Suppressor macrophage treated with lipopolysaccharide for 1 hour (primary cell): ENCODE results near the gene RHPN2.
"Not testable (repeated sequence)": the region's sequence is repeated elsewhere in the genome, so short reads cannot be mapped to it uniquely, and the experiment has no call there.

ENCODE experiments used
- DNase-seq, 3 donors: peaks; one replicate each; pipeline ENCODE4 v3.0.0-alpha.2; 2020 to 2022

RHPN2 gene

DNA sequence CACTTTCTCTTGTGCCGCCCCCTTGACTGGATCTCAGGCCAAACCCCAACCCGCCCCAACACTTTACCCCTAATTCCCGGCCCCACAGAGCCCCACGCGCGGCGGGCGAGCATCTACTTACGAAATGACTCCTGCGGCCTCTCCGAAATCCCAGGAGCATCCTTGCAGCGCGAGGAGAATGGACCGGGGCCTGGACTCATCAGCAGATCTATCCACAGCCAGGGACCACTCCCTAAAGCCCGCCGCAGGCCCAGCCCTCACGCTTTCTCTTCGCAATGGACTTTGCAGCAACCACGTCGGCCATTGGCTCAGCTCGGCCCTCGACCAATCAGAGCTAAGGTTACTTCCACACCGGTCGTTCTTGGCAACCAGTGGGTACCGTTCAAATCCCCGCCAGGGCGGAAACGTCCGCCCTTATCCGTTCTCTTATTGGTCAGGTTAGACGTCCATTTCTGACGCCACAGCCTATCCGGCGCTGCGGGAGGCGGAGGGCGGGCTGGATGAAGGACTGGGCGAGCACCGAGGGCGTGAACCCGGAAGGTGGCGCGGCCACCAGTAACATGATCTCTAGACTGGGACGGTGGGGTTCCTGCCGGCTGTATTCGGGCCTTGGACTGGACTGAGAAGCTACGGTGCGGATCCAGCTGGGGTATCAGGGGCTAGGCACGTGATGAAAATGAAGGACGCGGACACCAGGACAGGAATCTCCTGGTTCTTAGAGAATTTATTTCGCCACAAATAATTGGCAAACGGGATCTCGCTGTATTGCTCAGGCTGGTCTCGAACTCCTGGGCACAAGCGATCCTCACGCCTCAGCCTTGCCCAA, 92.8 kb downstream of the RHPN2 start, which contains the start of the genes CEP89 and FAAP24:
Gene CEP89 (minus strand): TSS at position 244 of the 826 bp plus-strand sequence. CDS start 84 bp downstream, at position 160.
Gene FAAP24 (plus strand): TSS at position 528 of the 826 bp plus-strand sequence. CDS start 955 bp downstream, outside the sequence.
- DNase-seq, result peak; percentile 98 to 100 (median 100)

DNA sequence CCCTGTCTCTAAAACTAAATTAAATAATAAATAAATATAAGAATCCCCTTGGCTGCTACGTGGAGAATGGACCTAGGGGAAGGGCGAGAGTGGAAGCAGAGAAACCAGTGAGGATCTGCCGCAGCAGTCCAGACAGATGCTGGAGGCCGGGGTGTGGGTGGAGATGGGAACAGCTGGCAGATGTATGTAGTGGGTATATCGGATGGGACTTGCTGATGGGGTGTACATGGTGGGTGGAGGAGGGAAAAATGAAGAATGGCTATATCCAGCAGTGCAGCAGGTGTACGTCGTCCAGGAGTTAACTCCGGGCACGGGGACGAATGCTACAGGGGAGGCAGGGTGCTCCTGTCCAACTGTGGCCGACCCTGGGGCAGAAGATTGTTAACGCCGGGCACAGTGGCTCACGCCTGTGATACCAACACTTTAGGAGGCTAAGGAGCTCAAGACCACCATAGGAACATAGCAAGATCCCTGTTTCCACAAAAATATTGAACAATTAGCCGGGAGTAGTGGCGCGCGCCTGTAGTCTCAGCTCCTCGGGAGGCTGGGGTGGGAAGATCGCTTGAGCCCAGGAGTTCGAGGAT, 93.6 kb downstream of the RHPN2 start:
- DNase-seq, result no peak

DNA sequence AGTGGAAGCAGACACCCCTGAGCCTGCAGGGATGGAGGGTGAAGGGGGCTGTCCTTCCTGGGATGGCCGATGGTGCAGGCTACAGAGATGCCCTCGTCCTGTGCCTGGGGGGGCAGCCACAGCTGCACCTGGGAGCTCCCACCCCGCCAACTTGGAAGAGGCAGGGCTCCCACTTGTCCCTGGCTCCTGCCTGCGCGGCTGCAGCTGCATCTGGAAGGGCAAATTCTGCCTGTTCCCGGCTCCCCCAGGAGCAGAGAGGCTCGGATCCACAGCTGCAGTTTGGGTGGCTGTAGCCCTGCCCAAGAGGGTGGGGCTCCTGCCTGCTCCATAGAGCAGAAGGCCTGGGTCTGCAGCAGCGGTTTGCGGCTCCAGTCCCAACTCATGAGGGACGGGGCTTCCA, 95.1 kb downstream of the RHPN2 start:
- DNase-seq, result no peak

DNA sequence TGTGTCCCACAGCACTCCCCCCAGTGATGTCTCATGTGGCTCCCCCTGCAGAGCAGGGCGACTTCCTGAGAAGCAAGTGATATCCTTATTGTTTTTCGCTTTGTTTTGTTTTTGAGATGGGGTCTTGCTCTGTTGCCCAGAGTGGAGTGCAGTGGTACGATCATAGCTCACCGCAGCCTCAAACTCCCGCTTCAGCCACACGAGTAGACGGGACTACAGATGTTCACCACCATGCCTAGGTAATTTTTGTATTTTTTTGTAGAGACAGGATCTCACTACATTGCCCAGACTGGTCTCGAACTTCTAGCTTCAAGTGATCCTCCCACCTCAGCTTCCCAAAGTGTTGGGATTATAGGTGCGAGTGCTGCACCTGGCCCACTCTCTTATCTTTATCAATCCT, 97.9 kb downstream of the RHPN2 start:
- DNase-seq, result no peak

DNA sequence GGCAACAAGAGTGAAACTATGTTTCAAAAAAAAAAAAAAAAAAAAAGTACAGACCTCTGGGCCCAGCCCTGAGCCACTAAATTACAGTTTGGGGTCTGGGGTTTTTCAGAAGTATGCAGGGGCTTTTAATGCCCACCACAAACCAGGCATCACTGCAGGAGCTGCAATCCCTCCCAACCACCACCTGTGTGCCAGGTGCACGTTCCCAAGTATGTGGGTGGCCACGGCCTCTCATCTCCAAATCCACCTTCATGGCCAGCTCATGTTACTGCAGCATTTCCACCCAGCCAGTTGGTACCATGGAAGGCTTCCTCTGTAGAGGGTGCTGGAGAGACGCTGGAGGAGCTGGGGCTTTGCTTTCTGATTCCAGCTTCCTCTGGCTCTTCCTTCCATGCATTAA, 119.4 kb downstream of the RHPN2 start:
- no peak for DNase-seq

DNA sequence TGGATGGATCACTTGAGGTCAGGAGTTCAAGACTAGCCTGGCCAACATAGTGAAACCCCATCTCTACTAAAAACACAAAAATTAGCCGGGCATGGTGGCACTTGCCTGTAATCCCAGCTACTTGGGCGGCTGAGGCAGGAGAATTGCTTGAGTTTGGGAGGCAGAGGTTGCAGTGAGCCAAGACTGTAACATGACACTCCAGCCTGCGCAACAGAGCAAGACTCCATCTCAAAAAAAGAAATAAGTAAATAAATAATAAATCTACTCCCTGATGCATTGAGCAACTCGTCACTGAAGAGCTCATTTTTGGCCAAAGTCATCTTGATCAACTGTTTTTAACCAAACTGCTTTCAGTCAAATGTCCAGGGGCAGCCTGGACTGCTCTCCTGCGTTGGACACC, 123.4 kb downstream of the RHPN2 start:
- not testable (repeated sequence) for DNase-seq

DNA sequence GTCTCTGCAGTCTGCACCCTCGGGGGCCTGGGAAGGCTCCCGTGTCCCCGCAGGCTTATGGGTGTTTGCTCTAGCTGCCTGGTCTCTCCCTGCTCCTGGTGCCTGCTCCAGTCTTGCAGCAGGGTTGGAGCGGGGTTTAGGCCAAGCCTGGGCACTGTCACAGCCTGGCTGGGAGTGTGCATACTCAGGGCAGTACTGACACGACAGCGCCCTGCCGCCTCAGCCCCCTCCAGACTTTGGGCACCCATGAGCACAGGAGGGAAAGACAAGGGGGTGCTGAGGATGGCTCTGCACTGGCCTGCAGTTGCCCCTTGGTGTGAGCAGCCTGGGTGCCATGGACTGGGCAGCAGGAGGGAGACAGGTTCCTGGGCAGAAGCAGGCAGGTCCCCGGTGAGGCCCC, 128.6 kb downstream of the RHPN2 start:
- no peak for DNase-seq

DNA sequence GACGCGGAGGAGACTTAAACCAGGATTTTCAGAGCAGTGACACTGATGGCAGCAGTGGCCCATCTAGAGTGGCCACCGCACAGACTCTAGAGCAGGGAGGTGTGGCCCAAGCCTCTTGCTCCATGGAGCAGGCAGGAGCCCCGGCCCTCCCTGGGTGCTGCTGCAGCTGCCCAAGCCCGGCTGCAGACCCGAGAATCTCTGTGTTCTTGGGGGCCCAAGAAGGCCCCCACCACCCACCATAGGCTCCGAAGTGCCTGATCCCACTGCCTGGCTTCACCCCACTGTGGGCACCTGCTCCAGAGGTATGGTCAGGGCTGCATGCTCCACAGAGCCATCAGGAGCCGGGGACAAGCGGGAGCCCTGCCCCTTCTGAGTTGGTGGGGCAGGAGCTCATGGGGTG, 129.1 kb downstream of the RHPN2 start:
- DNase-seq, result no peak

DNA sequence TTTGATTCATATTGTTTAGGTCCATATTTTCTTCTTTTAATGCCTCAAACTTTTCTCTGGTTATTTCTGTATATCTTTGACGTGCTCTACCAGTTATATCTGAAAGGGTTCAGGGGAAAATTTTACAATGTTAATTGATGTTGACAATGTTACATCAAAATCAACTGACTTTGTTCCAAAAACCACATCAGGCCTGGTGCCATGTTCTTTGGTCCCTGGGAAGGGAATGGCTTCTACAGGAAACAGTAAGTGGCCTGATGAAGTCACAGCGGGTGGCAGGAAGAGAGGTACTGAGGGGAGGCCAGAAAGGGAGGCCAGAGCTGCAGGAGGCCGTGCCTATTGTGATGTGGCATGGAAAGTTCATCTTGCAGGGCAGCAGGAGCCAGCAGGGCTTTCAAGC, 131.1 kb downstream of the RHPN2 start:
- no peak for DNase-seq

DNA sequence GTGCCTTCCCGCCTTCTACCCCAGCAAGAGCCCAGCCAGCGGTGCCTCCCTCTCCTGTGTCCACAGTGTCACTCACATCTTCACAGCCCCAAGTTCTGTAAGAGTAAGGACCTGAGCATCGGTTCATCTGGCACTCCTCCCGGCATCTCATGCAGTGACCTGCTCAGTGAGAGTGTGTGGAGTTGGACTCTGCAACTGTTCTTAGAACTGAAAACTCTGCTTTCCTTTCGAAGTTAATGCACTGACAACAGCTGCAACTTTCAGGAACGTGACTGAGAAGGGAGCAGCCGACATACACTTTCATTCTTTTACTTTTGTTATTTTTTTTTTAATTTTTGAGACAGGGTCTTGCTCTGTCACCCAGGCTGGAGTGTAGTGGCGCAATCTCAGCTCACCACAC, 134.1 kb downstream of the RHPN2 start:
- no peak for DNase-seq

DNA sequence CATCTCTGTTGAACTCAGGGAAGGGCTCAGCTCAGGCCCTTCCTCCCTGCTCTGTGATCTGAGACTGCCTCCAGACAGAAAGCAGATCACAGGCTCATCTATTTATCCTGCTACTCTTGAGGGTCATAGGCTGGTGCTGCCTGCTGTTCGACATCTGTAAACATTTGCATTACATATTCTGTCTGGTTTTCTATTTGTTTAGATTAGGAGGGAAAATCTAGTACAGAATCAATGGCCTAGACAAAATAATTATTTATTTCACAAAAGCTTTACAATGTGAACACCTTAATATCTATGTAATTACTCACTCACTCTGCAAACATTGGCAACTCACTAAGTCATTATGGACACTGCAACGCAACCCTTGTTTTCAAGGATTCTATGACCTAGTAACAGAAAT, 135.9 kb downstream of the RHPN2 start:
- no peak for DNase-seq
